Suprapubic skin (tissue), 3 donors: Measurements from ENCODE around the gene CDC14A.

ENCODE experiments used
- CTCF ChIP-seq, 2 donors: fragments of 200-600 bp in 1 of 2; fragments of 450-650 bp in 1 of 2; sonication (generic) in 1 of 2; IDR thresholded peaks; one replicate each; pipeline ENCODE4 v1.5.1; 2016 to 2019; ENCODE audit warnings: antibody characterized with exemption in 2 of 2, mild to moderate bottlenecking in 1 of 2, moderate library complexity in 1 of 2
- EP300 ChIP-seq: sonication (generic); formaldehyde crosslinking; IDR thresholded peaks from one replicate; pipeline ENCODE4 v1.6.1; 2017; ENCODE audit warnings: antibody characterized with exemption

GRCh38 chr1:100413035-100413434 lies 60.7 kb downstream of the CDC14A start:
- TF ChIP-seq CTCF (IDR thresholded peaks at IDR 0.05) = no peak
- TF ChIP-seq EP300 = no peak
